Measurements from ENCODE around the gene RPL14.

The RPL14 gene

GRCh38 chr3:40511031-40511718 lies 54.0 kb downstream of the RPL14 start:
- no peaks in the 10 kb centered on the region for H3K27me3 ChIP-seq (replicated peaks; ENCODE audit: control insufficient read depth, insufficient read depth, low read length)
- no peak for DNase-seq (ENCODE audit: extremely low read depth, insufficient read length)
- H3K36me3 ChIP-seq (ENCODE audit: control insufficient read depth, insufficient read depth, low read length) = no peaks in the 10 kb centered on the region; the same call in 1 of the 2 replicates
- no peak overlapping the region for H3K4me3 ChIP-seq (replicated peaks; ENCODE audit: low read depth, low read length)
- TF ChIP-seq CTCF (IDR thresholded peaks at IDR 0.05; ENCODE audit: insufficient read depth, low read length, poor library complexity, severe bottlenecking) = no peak

GRCh38 chr3:40516201-40516600 lies 59.1 kb downstream of the RPL14 start:
- Histone ChIP-seq H3K4me3 (replicated peaks; ENCODE audit: low read depth, low read length) (no peak overlapping the region), H3K36me3 (ENCODE audit: control insufficient read depth, insufficient read depth, low read length) (peaks cover 1% of the 10 kb centered on the region), H3K27me3 (replicated peaks; ENCODE audit: control insufficient read depth, insufficient read depth, low read length) (no peaks in the 10 kb centered on the region)
- no peak for TF ChIP-seq CTCF (IDR thresholded peaks at IDR 0.05; ENCODE audit: insufficient read depth, low read length, poor library complexity, severe bottlenecking)
- DNase-seq (ENCODE audit: extremely low read depth, insufficient read length) = no peak

GRCh38 chr3:40518067-40518466 lies 60.9 kb downstream of the RPL14 start:
- DNase-seq (ENCODE audit: extremely low read depth, insufficient read length) = no peak
- Histone ChIP-seq H3K4me3 (replicated peaks; ENCODE audit: low read depth, low read length) (no peak overlapping the region), H3K27me3 (replicated peaks; ENCODE audit: control insufficient read depth, insufficient read depth, low read length) (no peaks in the 10 kb centered on the region), H3K36me3 (ENCODE audit: control insufficient read depth, insufficient read depth, low read length) (peaks cover 1% of the 10 kb centered on the region)
- no peak for TF ChIP-seq CTCF (IDR thresholded peaks at IDR 0.05; ENCODE audit: insufficient read depth, low read length, poor library complexity, severe bottlenecking)
